ENCODE measurements around the gene HTR2C.
"Not testable (repeated sequence)": the region's sequence is repeated elsewhere in the genome, so short reads cannot be mapped to it uniquely, and the experiment has no call there.

The HTR2C gene

GRCh38 chrX:114715096-114715495 lies 131.2 kb downstream of the HTR2C start:
- DNase-seq: no peak

- no peak for DNase-seq
These were observed 134.0 kb downstream of the HTR2C start for GRCh38 chrX:114717921-114718320.

GRCh38 chrX:114766541-114766940 lies 182.7 kb downstream of the HTR2C start:
- no peak for DNase-seq

GRCh38 chrX:114774691-114775090 lies 190.8 kb downstream of the HTR2C start:
- DNase-seq: no peak

- DNase-seq: no peak
These were observed 199.0 kb downstream of the HTR2C start for GRCh38 chrX:114782925-114783324.

GRCh38 chrX:114787061-114787460 lies 203.2 kb downstream of the HTR2C start:
- no peak for DNase-seq

GRCh38 chrX:114797494-114797893 lies 213.6 kb downstream of the HTR2C start:
- DNase-seq: no peak

GRCh38 chrX:114798907-114799306 lies 215.0 kb downstream of the HTR2C start:
- DNase-seq: no peak

GRCh38 chrX:114800719-114801118 lies 216.8 kb downstream of the HTR2C start:
- DNase-seq: no peak

- no peak for DNase-seq
These were observed 235.6 kb downstream of the HTR2C start for GRCh38 chrX:114819509-114819908.

- DNase-seq: no peak
These were observed 257.2 kb downstream of the HTR2C start for GRCh38 chrX:114841051-114841450.

- DNase-seq: no peak
These were observed 258.3 kb downstream of the HTR2C start for GRCh38 chrX:114842181-114842580.

- DNase-seq: no peak
These were observed 305.6 kb downstream of the HTR2C start for GRCh38 chrX:114889481-114889880.

GRCh38 chrX:114903618-114904017 lies 319.7 kb downstream of the HTR2C start:
- no peak for DNase-seq

GRCh38 chrX:114905251-114905650 lies 321.4 kb downstream of the HTR2C start:
- DNase-seq: no peak

- no peak for DNase-seq
These were observed 323.2 kb downstream of the HTR2C start for GRCh38 chrX:114906984-114907510.

- no peak for DNase-seq
These were observed 340.5 kb downstream of the HTR2C start for GRCh38 chrX:114924423-114924822.

GRCh38 chrX:114924856-114925255 lies 341.0 kb downstream of the HTR2C start:
- no peak for DNase-seq

GRCh38 chrX:114930227-114930626 lies 346.3 kb downstream of the HTR2C start:
- DNase-seq: no peak

- no peak for DNase-seq
These were observed 348.7 kb downstream of the HTR2C start for GRCh38 chrX:114932550-114932949.

GRCh38 chrX:114933291-114933690 lies 349.4 kb downstream of the HTR2C start:
- not testable (repeated sequence) for DNase-seq

- DNase-seq: not testable (repeated sequence)
These were observed 353.2 kb downstream of the HTR2C start for GRCh38 chrX:114937090-114937489.

- no peak for DNase-seq
These were observed 368.8 kb downstream of the HTR2C start for GRCh38 chrX:114952696-114953095.
